Central memory CD8-positive, alpha-beta T cell (primary cell): ENCODE data around the gene FAIM.
A peak's percentile ranks its signal among the peaks of the same experiment; 100 is the strongest.

Source experiments
- ATAC-seq: fragments of 150-1000 bp; cut with Tn5 transposase; replicated peaks from 2 replicates; pipeline ENCODE4 v1.10.0; 2022; ENCODE audit warnings: mild to moderate bottlenecking, moderate FRiP score, moderate number of reproducible peaks; ENCODE audit not compliant: poor library complexity, severe bottlenecking; ENCODE audit errors: extremely low read depth
- DNase-seq, 2 donors: peaks; one replicate each; pipeline ENCODE4 v3.0.0; 2021; ENCODE audit warnings: low spot score in 2 of 2
- H3K27ac Mint-ChIP-seq: one replicate; pipeline ENCODE4 v1.8.0; 2022; ENCODE audit warnings: low read depth, mild to moderate bottlenecking, moderate library complexity, mixed read lengths
- H3K27me3 Mint-ChIP-seq: one replicate; pipeline ENCODE4 v1.8.0; 2022; ENCODE audit warnings: mixed read lengths
- H3K36me3 Mint-ChIP-seq: one replicate; pipeline ENCODE4 v1.8.0; 2022; ENCODE audit warnings: mild to moderate bottlenecking, moderate library complexity, mixed read lengths; ENCODE audit not compliant: insufficient read depth
- H3K4me1 Mint-ChIP-seq: one replicate; pipeline ENCODE4 v1.8.0; 2022; ENCODE audit warnings: mixed read lengths
- H3K4me3 Mint-ChIP-seq: one replicate; pipeline ENCODE4 v1.8.0; 2022; ENCODE audit warnings: mild to moderate bottlenecking, moderate library complexity, mixed read lengths
- H3K9me3 Mint-ChIP-seq: one replicate; pipeline ENCODE4 v1.8.0; 2022; ENCODE audit warnings: mixed read lengths

Gene FAIM

GRCh38 chr3:138624518-138624917 lies 15.9 kb downstream of the FAIM start:
- H3K9me3 Mint-ChIP-seq = no peaks in the 10 kb centered on the region
- no peak overlapping the region for H3K27ac Mint-ChIP-seq
- H3K4me3 Mint-ChIP-seq = no peak overlapping the region
- H3K27me3 Mint-ChIP-seq = no peaks in the 10 kb centered on the region
- no peak for ATAC-seq
- H3K4me1 Mint-ChIP-seq = no peaks in the 10 kb centered on the region
- H3K36me3 Mint-ChIP-seq = peaks cover 7% of the 10 kb centered on the region
- no peak for DNase-seq

GRCh38 chr3:138625707-138626365 lies 17.3 kb downstream of the FAIM start:
- no peak overlapping the region for H3K27ac Mint-ChIP-seq
- H3K36me3 Mint-ChIP-seq = peaks cover 9% of the 10 kb centered on the region
- H3K4me3 Mint-ChIP-seq = no peak overlapping the region
- H3K4me1 Mint-ChIP-seq = no peaks in the 10 kb centered on the region
- H3K27me3 Mint-ChIP-seq = no peaks in the 10 kb centered on the region
- ATAC-seq (no peak), DNase-seq (no peak)
- H3K9me3 Mint-ChIP-seq = no peaks in the 10 kb centered on the region

- Mint-ChIP-seq H3K4me1 (no peaks in the 10 kb centered on the region), H3K4me3 (no peak overlapping the region), H3K27ac (peak overlapping the region; percentile 2), H3K9me3 (no peaks in the 10 kb centered on the region), H3K36me3 (peaks cover 6% of the 10 kb centered on the region), H3K27me3 (no peaks in the 10 kb centered on the region)
- ATAC-seq = no peak
- DNase-seq = no peak
Measured at GRCh38 chr3:138629526-138629925, 21.0 kb downstream of the FAIM start.

- no peaks in the 10 kb centered on the region for H3K27me3 Mint-ChIP-seq
- no peaks in the 10 kb centered on the region for H3K36me3 Mint-ChIP-seq
- H3K27ac Mint-ChIP-seq = no peak overlapping the region
- no peak for DNase-seq
- no peak overlapping the region for H3K4me3 Mint-ChIP-seq
- H3K4me1 Mint-ChIP-seq = no peaks in the 10 kb centered on the region
- ATAC-seq = no peak
- H3K9me3 Mint-ChIP-seq = peaks cover 21% of the 10 kb centered on the region
Measured at GRCh38 chr3:138638641-138639040, 30.1 kb downstream of the FAIM start.

GRCh38 chr3:138640537-138640936 lies 32.0 kb downstream of the FAIM start:
- no peak for ATAC-seq
- peaks cover 2% of the 10 kb centered on the region for H3K36me3 Mint-ChIP-seq
- H3K4me3 Mint-ChIP-seq = no peak overlapping the region
- no peak for DNase-seq
- H3K27me3 Mint-ChIP-seq = no peaks in the 10 kb centered on the region
- H3K9me3 Mint-ChIP-seq = peaks cover 21% of the 10 kb centered on the region
- H3K27ac Mint-ChIP-seq = no peak overlapping the region
- no peaks in the 10 kb centered on the region for H3K4me1 Mint-ChIP-seq

- Mint-ChIP-seq H3K4me3 (no peak overlapping the region), H3K36me3 (peaks cover 3% of the 10 kb centered on the region), H3K4me1 (no peaks in the 10 kb centered on the region), H3K27ac (no peak overlapping the region), H3K9me3 (peaks cover 28% of the 10 kb centered on the region), H3K27me3 (no peaks in the 10 kb centered on the region)
- ATAC-seq (no peak), DNase-seq (no peak)
Measured at GRCh38 chr3:138642226-138642926, 33.8 kb downstream of the FAIM start.

- Mint-ChIP-seq H3K27me3 (no peaks in the 10 kb centered on the region), H3K27ac (no peak overlapping the region), H3K4me3 (no peak overlapping the region), H3K9me3 (peaks cover 26% of the 10 kb centered on the region), H3K36me3 (peaks cover 3% of the 10 kb centered on the region), H3K4me1 (no peaks in the 10 kb centered on the region)
- no peak for ATAC-seq
- no peak for DNase-seq
Measured at GRCh38 chr3:138642927-138643253, 34.3 kb downstream of the FAIM start.

- Mint-ChIP-seq H3K9me3 (peaks cover 27% of the 10 kb centered on the region), H3K27me3 (no peaks in the 10 kb centered on the region), H3K4me1 (peaks cover 5% of the 10 kb centered on the region), H3K27ac (no peak overlapping the region), H3K4me3 (no peak overlapping the region), H3K36me3 (peaks cover 10% of the 10 kb centered on the region)
- no peak for ATAC-seq
- DNase-seq = no peak
Measured at GRCh38 chr3:138646008-138646407, 37.4 kb downstream of the FAIM start.

GRCh38 chr3:138646513-138646912 lies 37.9 kb downstream of the FAIM start:
- ATAC-seq = no peak
- Mint-ChIP-seq H3K27me3 (no peaks in the 10 kb centered on the region), H3K36me3 (peaks cover 13% of the 10 kb centered on the region), H3K4me3 (no peak overlapping the region), H3K9me3 (peaks cover 26% of the 10 kb centered on the region), H3K4me1 (peaks cover 5% of the 10 kb centered on the region), H3K27ac (no peak overlapping the region)
- no peak for DNase-seq

GRCh38 chr3:138649134-138649533 lies 40.6 kb downstream of the FAIM start:
- H3K4me3 Mint-ChIP-seq = no peak overlapping the region
- peaks cover 5% of the 10 kb centered on the region for H3K4me1 Mint-ChIP-seq
- H3K27me3 Mint-ChIP-seq = no peaks in the 10 kb centered on the region
- no peak for DNase-seq
- peaks cover 18% of the 10 kb centered on the region for H3K36me3 Mint-ChIP-seq
- no peak for ATAC-seq
- H3K9me3 Mint-ChIP-seq = peaks cover 12% of the 10 kb centered on the region
- peak overlapping the region; percentile 38 for H3K27ac Mint-ChIP-seq

GRCh38 chr3:138653567-138653966 lies 45.0 kb downstream of the FAIM start:
- Mint-ChIP-seq H3K4me1 (peaks cover 5% of the 10 kb centered on the region), H3K36me3 (peaks cover 31% of the 10 kb centered on the region), H3K4me3 (no peak overlapping the region), H3K9me3 (peaks cover 5% of the 10 kb centered on the region), H3K27ac (no peak overlapping the region), H3K27me3 (no peaks in the 10 kb centered on the region)
- DNase-seq = no peak
- no peak for ATAC-seq

- H3K9me3 Mint-ChIP-seq = no peaks in the 10 kb centered on the region
- ATAC-seq (no peak), DNase-seq (no peak)
- H3K4me1 Mint-ChIP-seq = no peaks in the 10 kb centered on the region
- no peaks in the 10 kb centered on the region for H3K27me3 Mint-ChIP-seq
- H3K4me3 Mint-ChIP-seq = no peak overlapping the region
- no peak overlapping the region for H3K27ac Mint-ChIP-seq
- peaks cover 25% of the 10 kb centered on the region for H3K36me3 Mint-ChIP-seq
Measured at GRCh38 chr3:138657508-138657907, 48.9 kb downstream of the FAIM start.

GRCh38 chr3:138668107-138668506 lies 59.5 kb downstream of the FAIM start:
- ATAC-seq = no peak
- DNase-seq = no peak

More at GRCh38 chr3:138668107-138668506, 59.5 kb downstream of the FAIM start:
- H3K9me3 Mint-ChIP-seq = no peaks in the 10 kb centered on the region
- H3K4me3 Mint-ChIP-seq = no peak overlapping the region
- H3K4me1 Mint-ChIP-seq = no peaks in the 10 kb centered on the region
- H3K36me3 Mint-ChIP-seq = peaks cover 39% of the 10 kb centered on the region
- no peaks in the 10 kb centered on the region for H3K27me3 Mint-ChIP-seq
- no peak overlapping the region for H3K27ac Mint-ChIP-seq
